ENCODE data around the gene SLC25A41. TPM values are rescaled to one million over a fixed set of nuclear protein-coding genes. Genes with fewer than 3 reads are reported as not detected.
A peak's percentile ranks its signal among the peaks of the same experiment; 100 is the strongest.

Gene SLC25A41
- total and polyA plus RNA-seq, 2 donors (not counting 1 experiment from before 2014, with no cell fraction given): 0.30 to 0.48 TPM

- Histone ChIP-seq H3K4me2 (replicated peaks; ENCODE audit: low read depth, low read length, poor library complexity, severe bottlenecking) (peak overlapping the region; percentile 85), H3K9me3 (ENCODE audit: control extremely low read depth in 1 of 3, control insufficient read depth in 2 of 3, insufficient read depth in 1 of 3, low read length in 2 of 3) (peaks cover 0 to 26% (median 9%) of the 10 kb centered on the region in 3 donors), H3K27ac (ENCODE audit: low read length in 2 of 2) (no peak overlapping the region), H3K27me3 (replicated peaks in 1 of 4; ENCODE audit: control extremely low read depth in 1 of 4, control insufficient read depth in 3 of 4, insufficient read depth in 4 of 4, low read length in 3 of 4) (no peaks in the 10 kb centered on the region), H3K36me3 (replicated peaks in 1 of 2; ENCODE audit: control extremely low read depth in 1 of 2, control insufficient read depth in 1 of 2, extremely low read depth in 1 of 2, insufficient read depth in 2 of 2, low read length in 1 of 2) (peaks cover 0 to 8% of the 10 kb centered on the region in 2 experiments), H3K4me3 (ENCODE audit: control extremely low read depth in 1 of 5, extremely low read depth in 1 of 5, insufficient read depth in 1 of 5, low read depth in 2 of 5, low read length in 4 of 5) (peak overlapping the region in 1 of 5 experiments; percentile 93), H3K9ac (ENCODE audit: low read length) (no peak overlapping the region), H2AFZ (ENCODE audit: insufficient read depth, low read depth, low read length, poor library complexity, severe bottlenecking) (peak overlapping the region; percentile 96), H3K79me2 (ENCODE audit: control insufficient read depth, insufficient read depth, low read length) (no peaks in the 10 kb centered on the region), H4K20me1 (ENCODE audit: control insufficient read depth, insufficient read depth, low read length, poor library complexity, severe bottlenecking) (no peaks in the 10 kb centered on the region), H3K4me1 (ENCODE audit: control insufficient read depth in 2 of 2, insufficient read depth in 2 of 2, low read length in 2 of 2) (peaks cover 0 to 24% of the 10 kb centered on the region in 2 donors)
- Mint-ChIP-seq H3K4me1 (peaks cover 21% of the 10 kb centered on the region), H3K4me3 (peak overlapping the region; percentile 95), H3K27me3 (no peaks in the 10 kb centered on the region), H3K9me3 (ENCODE audit: insufficient read depth) (no peaks in the 10 kb centered on the region), H3K27ac (peak overlapping the region; percentile 88)
- TF ChIP-seq EZH2 (IDR thresholded peaks at IDR 0.05; ENCODE audit: borderline replicate concordance, insufficient read depth, low read depth, low read length, poor library complexity, severe bottlenecking): no peak
- TF ChIP-seq, protein P1, sequence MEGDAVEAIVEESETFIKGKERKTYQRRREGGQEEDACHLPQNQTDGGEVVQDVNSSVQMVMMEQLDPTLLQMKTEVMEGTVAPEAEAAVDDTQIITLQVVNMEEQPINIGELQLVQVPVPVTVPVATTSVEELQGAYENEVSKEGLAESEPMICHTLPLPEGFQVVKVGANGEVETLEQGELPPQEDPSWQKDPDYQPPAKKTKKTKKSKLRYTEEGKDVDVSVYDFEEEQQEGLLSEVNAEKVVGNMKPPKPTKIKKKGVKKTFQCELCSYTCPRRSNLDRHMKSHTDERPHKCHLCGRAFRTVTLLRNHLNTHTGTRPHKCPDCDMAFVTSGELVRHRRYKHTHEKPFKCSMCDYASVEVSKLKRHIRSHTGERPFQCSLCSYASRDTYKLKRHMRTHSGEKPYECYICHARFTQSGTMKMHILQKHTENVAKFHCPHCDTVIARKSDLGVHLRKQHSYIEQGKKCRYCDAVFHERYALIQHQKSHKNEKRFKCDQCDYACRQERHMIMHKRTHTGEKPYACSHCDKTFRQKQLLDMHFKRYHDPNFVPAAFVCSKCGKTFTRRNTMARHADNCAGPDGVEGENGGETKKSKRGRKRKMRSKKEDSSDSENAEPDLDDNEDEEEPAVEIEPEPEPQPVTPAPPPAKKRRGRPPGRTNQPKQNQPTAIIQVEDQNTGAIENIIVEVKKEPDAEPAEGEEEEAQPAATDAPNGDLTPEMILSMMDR (IDR thresholded peaks at IDR 0.05): no peak
- ChIA-PET CTCF (interaction anchor here (1.0 kb wide), 1 partner anchor 171 kb away, joined by 4 read pairs; no protein-coding TSS in a partner anchor), POLR2A (interaction anchor here (1.3 to 1.4 kb wide), 2 partner anchors 23 to 33 kb away, joined by 3 read pairs; partner anchors contain the start of genes DENND1C and KHSRP)
- DNase-seq: peak; percentile 36
- 54% methylated on average over 11 of the region's 17 CpGs for WGBS (ENCODE audit: insufficient coverage)
- intact Hi-C loops (cut with micrococcal nuclease): no loop called here
- ATAC-seq (ENCODE audit: low read depth): no peak
Observed at GRCh38 chr19:6457958-6458694, 24.6 kb upstream of the SLC25A41 start.

DNA sequence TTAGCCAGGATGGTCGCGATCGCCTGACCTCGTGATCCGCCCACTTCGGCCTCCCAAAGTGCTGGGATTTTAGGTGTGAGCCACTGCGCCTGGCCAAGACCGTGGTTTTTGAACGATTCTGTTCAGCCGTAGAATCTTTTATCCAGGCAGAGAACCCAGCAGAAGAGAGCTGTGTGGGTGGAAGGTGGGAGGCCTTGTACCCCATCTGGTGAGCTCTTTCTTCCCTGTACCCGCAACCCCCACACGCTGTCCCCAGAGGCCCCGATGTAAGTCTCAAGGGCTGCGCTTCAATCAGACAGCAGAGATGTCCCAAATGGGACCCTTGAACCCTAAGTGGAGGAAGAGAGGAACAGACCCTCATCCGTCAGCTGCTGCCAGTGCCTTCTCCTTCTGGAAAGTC is 22.4 kb upstream of the SLC25A41 start:
- Histone ChIP-seq H3K27me3 (replicated peaks in 1 of 4; ENCODE audit: control extremely low read depth in 1 of 4, control insufficient read depth in 3 of 4, insufficient read depth in 4 of 4, low read length in 3 of 4) (no peaks in the 10 kb centered on the region), H3K79me2 (ENCODE audit: control insufficient read depth, insufficient read depth, low read length) (no peaks in the 10 kb centered on the region), H2AFZ (ENCODE audit: insufficient read depth, low read depth, low read length, poor library complexity, severe bottlenecking) (no peak overlapping the region), H3K4me2 (replicated peaks; ENCODE audit: low read depth, low read length, poor library complexity, severe bottlenecking) (no peak overlapping the region), H3K9me3 (ENCODE audit: control extremely low read depth in 1 of 3, control insufficient read depth in 2 of 3, insufficient read depth in 1 of 3, low read length in 2 of 3) (peaks cover 0 to 26% (median 9%) of the 10 kb centered on the region in 3 donors), H3K9ac (ENCODE audit: low read length) (no peak overlapping the region), H3K36me3 (replicated peaks in 1 of 2; ENCODE audit: control extremely low read depth in 1 of 2, control insufficient read depth in 1 of 2, extremely low read depth in 1 of 2, insufficient read depth in 2 of 2, low read length in 1 of 2) (peaks cover 0 to 8% of the 10 kb centered on the region in 2 experiments), H4K20me1 (ENCODE audit: control insufficient read depth, insufficient read depth, low read length, poor library complexity, severe bottlenecking) (no peaks in the 10 kb centered on the region), H3K4me1 (ENCODE audit: control insufficient read depth in 2 of 2, insufficient read depth in 2 of 2, low read length in 2 of 2) (peaks cover 0 to 23% of the 10 kb centered on the region in 2 donors), H3K27ac (ENCODE audit: low read length in 2 of 2) (no peak overlapping the region), H3K4me3 (ENCODE audit: control extremely low read depth in 1 of 5, extremely low read depth in 1 of 5, insufficient read depth in 1 of 5, low read depth in 2 of 5, low read length in 4 of 5) (no peak overlapping the region)
- TF ChIP-seq EZH2 (IDR thresholded peaks at IDR 0.05; ENCODE audit: borderline replicate concordance, insufficient read depth, low read depth, low read length, poor library complexity, severe bottlenecking): no peak
- TF ChIP-seq, protein P1 (IDR thresholded peaks at IDR 0.05): no peak
- Mint-ChIP-seq H3K4me3 (no peak overlapping the region), H3K9me3 (ENCODE audit: insufficient read depth) (no peaks in the 10 kb centered on the region), H3K4me1 (peaks cover 21% of the 10 kb centered on the region), H3K27ac (no peak overlapping the region), H3K27me3 (no peaks in the 10 kb centered on the region)
- ATAC-seq (ENCODE audit: low read depth) (no peak), DNase-seq (no peak)
- intact Hi-C loops (cut with micrococcal nuclease): no loop called here
- 94% methylated on average over 8 of the region's 15 CpGs for WGBS (ENCODE audit: insufficient coverage)
- ChIA-PET POLR2A (no interaction called here), CTCF (interaction anchor here (1.0 kb wide), 1 partner anchor 49 kb away, joined by 3 read pairs; no protein-coding TSS in a partner anchor)

All from B cell (primary cell).